ENCODE results near the gene RPS6KB1.
"Not testable (repeated sequence)": the region's sequence is repeated elsewhere in the genome, so short reads cannot be mapped to it uniquely, and the experiment has no call there.

Gene RPS6KB1

GRCh38 chr17:59853168-59853918 lies 39.6 kb upstream of the RPS6KB1 start:
- no peaks in the 10 kb centered on the region for H3K36me3 ChIP-seq (ENCODE audit: control insufficient read depth, insufficient read depth, low read length, severe bottlenecking)
- H3K9me3 ChIP-seq (ENCODE audit: control insufficient read depth, low read length), result no peaks in the 10 kb centered on the region
- peaks cover 48% of the 10 kb centered on the region for H3K4me1 ChIP-seq (ENCODE audit: control insufficient read depth, insufficient read depth, low read length)
- no peaks in the 10 kb centered on the region for H3K27me3 ChIP-seq (replicated peaks; ENCODE audit: control insufficient read depth, insufficient read depth, low read length)
- H3K4me3 ChIP-seq (ENCODE audit: low read length), result no peak overlapping the region
- H3K9ac ChIP-seq (ENCODE audit: low read length), result no peak overlapping the region
- peak; percentile 71 for DNase-seq (ENCODE audit: low read depth)

- H3K9me3 ChIP-seq (ENCODE audit: control insufficient read depth, low read length); H3K27me3 ChIP-seq (replicated peaks; ENCODE audit: control insufficient read depth, insufficient read depth, low read length); H3K4me3 ChIP-seq (ENCODE audit: low read length); H3K9ac ChIP-seq (ENCODE audit: low read length); H3K36me3 ChIP-seq (ENCODE audit: control insufficient read depth, insufficient read depth, low read length, severe bottlenecking); DNase-seq (ENCODE audit: low read depth): not testable (repeated sequence)
- peaks cover 48% of the 10 kb centered on the region for H3K4me1 ChIP-seq (ENCODE audit: control insufficient read depth, insufficient read depth, low read length)
Measured at GRCh38 chr17:59853919-59854729, 38.8 kb upstream of the RPS6KB1 start.

GRCh38 chr17:59856859-59857794 lies 35.8 kb upstream of the RPS6KB1 start:
- H3K36me3 ChIP-seq (ENCODE audit: control insufficient read depth, insufficient read depth, low read length, severe bottlenecking), result no peaks in the 10 kb centered on the region
- no peaks in the 10 kb centered on the region for H3K27me3 ChIP-seq (replicated peaks; ENCODE audit: control insufficient read depth, insufficient read depth, low read length)
- DNase-seq (ENCODE audit: low read depth), result no peak
- H3K4me1 ChIP-seq (ENCODE audit: control insufficient read depth, insufficient read depth, low read length), result peaks cover 36% of the 10 kb centered on the region
- no peaks in the 10 kb centered on the region for H3K9me3 ChIP-seq (ENCODE audit: control insufficient read depth, low read length)
- H3K4me3 ChIP-seq (ENCODE audit: low read length), result no peak overlapping the region
- H3K9ac ChIP-seq (ENCODE audit: low read length), result no peak overlapping the region

DNA sequence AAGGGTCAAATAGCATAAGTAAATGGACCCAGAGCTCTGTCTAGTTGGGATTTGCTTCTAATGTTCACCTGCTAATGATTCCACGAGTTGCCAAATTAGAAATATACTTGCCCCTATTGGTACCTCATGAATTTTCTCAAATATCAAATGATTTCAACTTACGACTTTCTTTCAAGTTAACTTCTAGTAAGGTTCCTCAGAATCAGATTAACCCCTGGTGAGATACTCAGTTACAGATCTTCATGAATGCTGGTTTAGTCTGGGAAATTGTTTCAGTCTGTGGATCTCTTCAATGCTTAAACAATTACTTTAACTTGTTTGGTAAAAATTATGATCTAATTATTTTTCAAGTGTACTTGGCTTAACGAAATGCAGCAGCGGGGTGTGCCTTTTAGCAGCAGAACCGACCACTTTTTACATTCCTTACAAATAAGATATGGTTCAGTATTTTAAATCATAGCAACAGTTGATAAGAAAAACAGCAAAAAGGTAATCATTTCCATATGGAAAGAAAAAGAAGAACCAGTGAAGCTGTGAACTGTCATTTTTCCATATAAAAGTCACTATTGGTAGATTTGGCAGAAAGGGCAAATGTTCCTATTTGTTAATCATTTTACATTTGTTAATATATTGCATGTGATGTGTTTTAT lies 34.6 kb upstream of the RPS6KB1 start:
- Histone ChIP-seq H3K4me3 (ENCODE audit: low read length) (no peak overlapping the region), H3K9ac (ENCODE audit: low read length) (peak overlapping the region; percentile 74), H3K36me3 (ENCODE audit: control insufficient read depth, insufficient read depth, low read length, severe bottlenecking) (no peaks in the 10 kb centered on the region), H3K9me3 (ENCODE audit: control insufficient read depth, low read length) (no peaks in the 10 kb centered on the region), H3K27me3 (replicated peaks; ENCODE audit: control insufficient read depth, insufficient read depth, low read length) (no peaks in the 10 kb centered on the region), H3K4me1 (ENCODE audit: control insufficient read depth, insufficient read depth, low read length) (peaks cover 24% of the 10 kb centered on the region)
- DNase-seq (ENCODE audit: low read depth), result peak; percentile 50

GRCh38 chr17:59858932-59859331 lies 34.0 kb upstream of the RPS6KB1 start:
- no peak for DNase-seq (ENCODE audit: low read depth)
- peaks cover 19% of the 10 kb centered on the region for H3K4me1 ChIP-seq (ENCODE audit: control insufficient read depth, insufficient read depth, low read length)
- peak overlapping the region; percentile 74 for H3K9ac ChIP-seq (ENCODE audit: low read length)
- H3K27me3 ChIP-seq (replicated peaks; ENCODE audit: control insufficient read depth, insufficient read depth, low read length), result no peaks in the 10 kb centered on the region
- H3K36me3 ChIP-seq (ENCODE audit: control insufficient read depth, insufficient read depth, low read length, severe bottlenecking), result no peaks in the 10 kb centered on the region
- H3K9me3 ChIP-seq (ENCODE audit: control insufficient read depth, low read length), result no peaks in the 10 kb centered on the region
- no peak overlapping the region for H3K4me3 ChIP-seq (ENCODE audit: low read length)

- Histone ChIP-seq H3K4me1 (ENCODE audit: control insufficient read depth, insufficient read depth, low read length) (peaks cover 19% of the 10 kb centered on the region), H3K27me3 (replicated peaks; ENCODE audit: control insufficient read depth, insufficient read depth, low read length) (no peaks in the 10 kb centered on the region), H3K4me3 (ENCODE audit: low read length) (no peak overlapping the region), H3K9me3 (ENCODE audit: control insufficient read depth, low read length) (no peaks in the 10 kb centered on the region), H3K9ac (ENCODE audit: low read length) (peak overlapping the region; percentile 74), H3K36me3 (ENCODE audit: control insufficient read depth, insufficient read depth, low read length, severe bottlenecking) (no peaks in the 10 kb centered on the region)
- peak; percentile 88 for DNase-seq (ENCODE audit: low read depth)
Measured at GRCh38 chr17:59859444-59860025, 33.4 kb upstream of the RPS6KB1 start.

DNA sequence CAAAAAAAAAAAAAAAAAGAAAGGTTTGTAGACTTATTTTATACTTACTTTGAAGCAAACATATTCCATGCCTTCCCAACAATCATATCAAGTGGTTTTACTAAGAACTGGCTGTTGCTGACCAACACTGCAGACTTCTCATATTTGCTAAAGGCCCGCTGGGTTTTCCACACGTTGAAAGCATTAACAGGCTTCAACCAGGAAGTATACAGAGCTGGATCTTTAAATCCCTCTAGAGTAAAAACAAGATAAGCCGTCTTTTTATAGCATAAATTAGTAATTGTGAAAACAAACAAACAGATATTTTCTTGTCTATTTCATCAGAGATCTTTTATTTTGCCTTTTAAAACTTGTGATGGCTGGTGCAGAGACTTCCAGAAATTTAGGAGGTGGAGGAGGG lies 29.3 kb upstream of the RPS6KB1 start:
- no peaks in the 10 kb centered on the region for H3K36me3 ChIP-seq (ENCODE audit: control insufficient read depth, insufficient read depth, low read length, severe bottlenecking)
- H3K4me1 ChIP-seq (ENCODE audit: control insufficient read depth, insufficient read depth, low read length), result peaks cover 8% of the 10 kb centered on the region
- H3K9ac ChIP-seq (ENCODE audit: low read length), result no peak overlapping the region

DNA sequence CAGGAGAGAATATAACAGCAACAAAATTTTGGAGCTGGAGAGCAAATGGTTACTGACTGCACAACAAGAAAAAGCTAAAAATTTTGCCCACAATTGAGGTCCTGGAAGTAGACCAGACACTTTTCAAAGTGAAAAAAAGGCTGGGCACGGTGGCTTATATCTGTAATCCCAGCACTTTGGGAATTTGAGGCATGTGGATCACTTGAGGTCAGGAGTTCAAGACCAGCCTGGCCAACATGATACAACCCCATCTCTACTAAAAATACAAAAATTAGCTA lies 23.0 kb upstream of the RPS6KB1 start:
- Histone ChIP-seq H3K27me3 (replicated peaks; ENCODE audit: control insufficient read depth, insufficient read depth, low read length) (no peaks in the 10 kb centered on the region), H3K4me3 (ENCODE audit: low read length) (no peak overlapping the region), H3K9me3 (ENCODE audit: control insufficient read depth, low read length) (no peaks in the 10 kb centered on the region), H3K9ac (ENCODE audit: low read length) (no peak overlapping the region), H3K4me1 (ENCODE audit: control insufficient read depth, insufficient read depth, low read length) (no peaks in the 10 kb centered on the region), H3K36me3 (ENCODE audit: control insufficient read depth, insufficient read depth, low read length, severe bottlenecking) (no peaks in the 10 kb centered on the region)
- no peak for DNase-seq (ENCODE audit: low read depth)

More for the DNA sequence above, 29.3 kb upstream of the RPS6KB1 start:
- DNase-seq (ENCODE audit: low read depth), result peak; percentile 34
- H3K4me3 ChIP-seq (ENCODE audit: low read length), result no peak overlapping the region
- H3K9me3 ChIP-seq (ENCODE audit: control insufficient read depth, low read length), result no peaks in the 10 kb centered on the region
- no peaks in the 10 kb centered on the region for H3K27me3 ChIP-seq (replicated peaks; ENCODE audit: control insufficient read depth, insufficient read depth, low read length)

DNA sequence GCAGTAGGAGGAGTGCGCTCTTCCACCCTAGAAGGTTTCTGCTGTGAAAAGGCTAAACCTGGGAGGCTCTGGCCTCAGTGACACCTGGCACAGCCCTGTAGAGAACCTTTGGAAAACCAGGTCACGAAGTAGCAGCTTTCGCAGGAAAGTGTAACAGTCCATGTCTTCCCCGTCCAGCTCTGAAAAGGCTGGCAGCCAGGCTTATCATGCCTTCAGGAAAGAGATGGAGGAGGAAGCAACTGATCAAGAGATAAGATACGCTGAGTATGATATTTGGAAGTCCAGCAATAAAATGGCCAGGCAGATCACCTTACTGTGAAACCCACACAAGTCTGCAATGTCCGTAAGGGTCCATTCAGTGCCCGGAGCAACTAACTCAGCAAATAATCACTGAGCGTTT lies 22.4 kb upstream of the RPS6KB1 start:
- Histone ChIP-seq H3K27me3 (replicated peaks; ENCODE audit: control insufficient read depth, insufficient read depth, low read length) (no peaks in the 10 kb centered on the region), H3K4me1 (ENCODE audit: control insufficient read depth, insufficient read depth, low read length) (no peaks in the 10 kb centered on the region), H3K9ac (ENCODE audit: low read length) (no peak overlapping the region), H3K36me3 (ENCODE audit: control insufficient read depth, insufficient read depth, low read length, severe bottlenecking) (no peaks in the 10 kb centered on the region), H3K9me3 (ENCODE audit: control insufficient read depth, low read length) (no peaks in the 10 kb centered on the region), H3K4me3 (ENCODE audit: low read length) (no peak overlapping the region)
- no peak for DNase-seq (ENCODE audit: low read depth)

DNA sequence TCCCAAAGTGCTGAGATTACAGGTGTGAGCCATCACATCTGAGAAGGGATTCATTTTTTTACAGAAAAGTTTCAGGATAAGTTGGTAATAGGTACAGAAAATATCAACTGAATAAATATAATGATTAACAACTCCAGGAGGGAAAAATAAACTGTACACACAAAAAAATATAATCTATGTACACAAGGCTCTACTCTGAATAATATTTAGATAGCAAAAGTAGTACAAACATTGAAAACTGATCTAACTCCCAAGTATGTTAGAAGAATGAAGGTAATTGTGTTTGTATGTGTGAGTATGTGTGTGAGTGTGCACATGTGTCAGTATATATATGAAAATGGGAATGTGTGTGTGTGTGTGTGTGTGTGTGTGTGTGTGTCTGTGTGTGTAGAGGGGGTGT lies 20.6 kb upstream of the RPS6KB1 start:
- Histone ChIP-seq H3K4me3 (ENCODE audit: low read length) (no peak overlapping the region), H3K9me3 (ENCODE audit: control insufficient read depth, low read length) (no peaks in the 10 kb centered on the region), H3K27me3 (replicated peaks; ENCODE audit: control insufficient read depth, insufficient read depth, low read length) (no peaks in the 10 kb centered on the region), H3K4me1 (ENCODE audit: control insufficient read depth, insufficient read depth, low read length) (peaks cover 5% of the 10 kb centered on the region), H3K36me3 (ENCODE audit: control insufficient read depth, insufficient read depth, low read length, severe bottlenecking) (no peaks in the 10 kb centered on the region), H3K9ac (ENCODE audit: low read length) (no peak overlapping the region)
- no peak for DNase-seq (ENCODE audit: low read depth)
